LoVo (cell line): Measurements from ENCODE around the gene MEX3D.
A peak's percentile ranks its signal among the peaks of the same experiment; 100 is the strongest.

Experiments used
- DNase-seq: peaks from one replicate; pipeline ENCODE4 v3.0.0-alpha.2; 2016; ENCODE audit warnings: low spot score

MEX3D gene

GRCh38 chr19:1568320-1569019 is at the start of gene MEX3D:
MEX3D (minus strand) TSS chr19:1568325; CDS start chr19:1568058, 267 bp downstream.
- peak; percentile 81 for DNase-seq

- no peak for DNase-seq
Measured at GRCh38 chr19:1616875-1617274, 48.8 kb upstream of the MEX3D start.

- no peak for DNase-seq
Measured at GRCh38 chr19:1616396-1616795, 48.3 kb upstream of the MEX3D start.

GRCh38 chr19:1615156-1615765 is 47.1 kb upstream of the MEX3D start:
- no peak for DNase-seq

GRCh38 chr19:1613808-1614570 is 45.9 kb upstream of the MEX3D start:
- no peak for DNase-seq

- no peak for DNase-seq
Measured at GRCh38 chr19:1613146-1613545, 45.0 kb upstream of the MEX3D start.

GRCh38 chr19:1612114-1613086 is 44.3 kb upstream of the MEX3D start:
- DNase-seq, result no peak

- no peak for DNase-seq
Measured at GRCh38 chr19:1611353-1611752, 43.2 kb upstream of the MEX3D start.

GRCh38 chr19:1610579-1610978 is 42.5 kb upstream of the MEX3D start:
- DNase-seq, result no peak

GRCh38 chr19:1609680-1610474 is 41.8 kb upstream of the MEX3D start:
- no peak for DNase-seq

GRCh38 chr19:1609103-1609396 is 40.9 kb upstream of the MEX3D start:
- no peak for DNase-seq

- peak; percentile 12 for DNase-seq
Measured at GRCh38 chr19:1608359-1609102, 40.4 kb upstream of the MEX3D start.

GRCh38 chr19:1606138-1606651 is 38.1 kb upstream of the MEX3D start:
- DNase-seq, result no peak

- DNase-seq, result peak; percentile 96
Measured at GRCh38 chr19:1605236-1606137, 37.4 kb upstream of the MEX3D start, which contains the start of gene UQCR11. UQCR11 (minus strand) TSS chr19:1605462; CDS start chr19:1605409, 53 bp downstream.

- DNase-seq, result no peak
Measured at GRCh38 chr19:1602091-1602707, 34.1 kb upstream of the MEX3D start.

GRCh38 chr19:1601613-1602064 is 33.5 kb upstream of the MEX3D start:
- DNase-seq, result no peak

- no peak for DNase-seq
Measured at GRCh38 chr19:1599460-1599846, 31.3 kb upstream of the MEX3D start.

- DNase-seq, result no peak
Measured at GRCh38 chr19:1598777-1599459, 30.8 kb upstream of the MEX3D start.
